SK-N-MC (cell line): Measurements from ENCODE around the gene KRT86.

Experiments used
- DNase-seq: peaks from one replicate; pipeline ENCODE4 v3.0.0-alpha.2; 2011; ENCODE audit warnings: low read depth, low spot score
- H3K27ac ChIP-seq: fragments of 200-600 bp; sonication (generic); 2 replicates; pipeline ENCODE4 v1.5.1; 2016; ENCODE audit warnings: mixed run types
- H3K36me3 ChIP-seq: fragments of 200-600 bp; sonication (generic); 2 replicates; pipeline ENCODE4 v1.6.1; 2017; ENCODE audit warnings: antibody characterized with exemption, low read length, mixed read lengths; ENCODE audit not compliant: insufficient read depth
- H3K4me3 ChIP-seq: fragments of 200-600 bp; sonication (generic); 2 replicates; pipeline ENCODE4 v1.5.1; 2016
- H3K9ac ChIP-seq: fragments of 200-600 bp; sonication (generic); 2 replicates; pipeline ENCODE4 v1.8.0; 2017; ENCODE audit warnings: mixed run types, mixed read lengths; ENCODE audit not compliant: insufficient read length
- H3K9me3 ChIP-seq: fragments of 200-600 bp; sonication (generic); 2 replicates; pipeline ENCODE4 v1.6.1; 2017; ENCODE audit warnings: low read depth, mild to moderate bottlenecking, antibody characterized with exemption, low read length, moderate library complexity, mixed read lengths
- EZH2 ChIP-seq: fragments of 200-600 bp; sonication (generic); IDR thresholded peaks from one replicate; pipeline ENCODE4 v1.6.1; 2017; ENCODE audit warnings: antibody characterized with exemption
- FOXP2 ChIP-seq: optimal IDR thresholded peaks from 2 replicates; pipeline ENCODE3; 2011; ENCODE audit warnings: mild to moderate bottlenecking, moderate library complexity; ENCODE audit not compliant: insufficient read depth; ENCODE audit errors: extremely low read length, control extremely low read depth
- POLR2AphosphoS5 ChIP-seq: IDR thresholded peaks from 2 replicates; pipeline ENCODE4 v1.6.1; 2012; ENCODE audit warnings: mild to moderate bottlenecking, low read depth, low read length, borderline replicate concordance

KRT86 gene

DNA sequence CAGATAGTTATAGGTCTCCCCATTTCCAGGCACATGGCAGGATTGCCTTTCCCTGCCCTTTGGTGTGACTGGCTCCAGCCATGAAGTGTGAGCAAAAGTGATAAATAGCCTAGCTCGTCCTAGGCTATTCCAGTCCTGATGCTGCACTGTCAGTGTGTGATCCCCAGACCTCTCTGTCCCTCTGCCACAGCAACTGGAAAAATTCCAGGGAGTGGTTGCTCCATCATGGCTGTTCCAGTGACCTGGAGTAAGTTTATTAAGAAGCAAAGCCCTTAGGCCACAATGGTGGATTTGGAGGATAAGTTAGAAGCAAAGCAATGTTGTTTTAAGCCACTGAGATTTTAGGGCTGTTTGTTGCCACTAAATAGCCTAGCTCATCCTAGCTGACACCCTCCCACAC is 56.6 kb downstream of the KRT86 start:
- TF ChIP-seq EZH2: no peak
- TF ChIP-seq FOXP2: no peak
- TF ChIP-seq POLR2AphosphoS5: no peak
- Histone ChIP-seq H3K4me3 (no peak overlapping the region), H3K36me3 (no peaks in the 10 kb centered on the region), H3K9me3 (no peaks in the 10 kb centered on the region), H3K9ac (no peak overlapping the region), H3K27ac (no peak overlapping the region)
- DNase-seq: no peak

DNA sequence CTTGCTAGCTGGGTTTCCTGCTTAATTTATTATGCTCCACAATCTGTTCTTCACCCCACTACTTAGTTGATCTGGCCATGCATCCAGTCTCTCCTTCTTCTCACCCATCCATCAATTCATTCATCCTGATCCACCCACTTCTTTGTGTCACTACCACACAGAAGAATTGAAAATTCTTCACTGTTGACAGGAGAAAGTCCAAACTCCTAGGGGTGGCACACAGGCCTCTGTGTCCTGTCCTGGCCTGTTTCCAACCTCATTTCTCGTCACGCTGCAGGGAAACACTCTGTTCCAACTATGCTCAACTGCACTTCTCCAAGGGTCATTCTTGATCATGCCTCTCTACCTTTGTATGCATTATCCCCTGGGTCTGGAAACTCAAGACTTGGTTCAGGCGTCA is 57.4 kb downstream of the KRT86 start:
- DNase-seq: no peak
- Histone ChIP-seq H3K9ac (no peak overlapping the region), H3K36me3 (no peaks in the 10 kb centered on the region), H3K27ac (no peak overlapping the region), H3K9me3 (no peaks in the 10 kb centered on the region), H3K4me3 (no peak overlapping the region)
- TF ChIP-seq POLR2AphosphoS5: no peak
- no peak for TF ChIP-seq EZH2
- no peak for TF ChIP-seq FOXP2

DNA sequence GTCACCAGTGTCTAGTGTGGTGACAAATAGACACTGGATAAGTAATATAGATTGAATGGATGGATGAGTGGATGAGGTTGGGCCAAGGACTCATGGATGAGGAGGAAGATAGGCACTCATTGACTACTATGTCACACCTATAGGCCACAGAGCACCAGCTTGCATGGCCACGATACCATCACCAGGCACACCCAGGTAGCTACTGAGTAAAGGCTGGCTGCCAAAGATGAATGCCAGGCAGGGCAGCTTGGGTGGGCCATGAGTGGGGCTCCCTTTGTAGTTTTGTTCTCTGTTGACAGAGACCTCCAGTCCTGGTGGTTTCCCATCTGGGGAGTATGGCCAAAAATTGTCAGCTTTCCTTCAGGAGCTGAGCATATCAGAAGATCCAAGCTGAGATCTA is 57.9 kb downstream of the KRT86 start:
- DNase-seq: no peak
- no peaks in the 10 kb centered on the region for H3K36me3 ChIP-seq
- no peak overlapping the region for H3K4me3 ChIP-seq
- H3K27ac ChIP-seq: no peak overlapping the region
- TF ChIP-seq EZH2 (no peak), FOXP2 (no peak), POLR2AphosphoS5 (no peak)
- H3K9ac ChIP-seq: no peak overlapping the region
- no peaks in the 10 kb centered on the region for H3K9me3 ChIP-seq

DNA sequence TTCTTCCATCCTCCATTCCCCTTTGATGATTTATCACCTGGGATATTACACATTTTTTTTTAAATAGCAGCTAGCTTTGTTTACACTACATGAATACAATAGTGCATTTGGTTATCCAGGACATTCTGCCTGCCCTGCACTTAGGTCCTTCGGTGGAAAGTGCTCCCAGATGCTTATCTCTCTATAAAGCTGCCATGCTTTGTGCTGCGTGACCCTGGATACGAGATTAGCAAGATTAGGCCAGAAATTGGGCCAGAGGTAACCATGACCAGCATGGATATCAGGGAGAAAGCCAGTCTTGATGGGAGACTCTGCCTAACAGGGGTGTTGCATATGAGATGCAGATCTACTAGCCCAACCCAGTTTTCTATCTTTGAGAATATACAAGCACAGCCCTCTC is 58.9 kb downstream of the KRT86 start:
- Histone ChIP-seq H3K9ac (no peak overlapping the region), H3K27ac (no peak overlapping the region), H3K4me3 (no peak overlapping the region), H3K36me3 (no peaks in the 10 kb centered on the region), H3K9me3 (no peaks in the 10 kb centered on the region)
- DNase-seq: no peak
- no peak for TF ChIP-seq EZH2
- no peak for TF ChIP-seq FOXP2
- TF ChIP-seq POLR2AphosphoS5: no peak

DNA sequence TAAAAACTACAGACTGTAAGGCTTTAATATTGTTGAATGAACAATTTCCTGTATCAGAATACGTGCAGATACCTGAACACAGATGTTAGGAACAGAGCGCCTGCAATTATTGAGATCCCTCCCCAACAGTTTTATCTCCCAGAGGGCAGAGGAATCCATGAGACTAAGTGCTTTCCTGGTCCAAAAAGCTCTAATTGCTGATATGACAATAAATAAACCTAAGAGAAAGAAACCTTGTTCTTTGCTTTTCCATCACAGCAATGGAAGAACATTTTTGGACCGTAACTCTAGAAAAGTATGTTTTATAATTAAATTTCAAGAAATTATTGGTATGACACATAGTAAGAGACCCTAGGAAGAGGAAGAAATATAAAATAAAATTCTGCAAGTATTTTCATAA is 59.7 kb downstream of the KRT86 start:
- TF ChIP-seq POLR2AphosphoS5: no peak
- TF ChIP-seq EZH2: no peak
- TF ChIP-seq FOXP2: no peak
- no peak for DNase-seq
- Histone ChIP-seq H3K9ac (no peak overlapping the region), H3K4me3 (no peak overlapping the region), H3K27ac (no peak overlapping the region), H3K36me3 (no peaks in the 10 kb centered on the region), H3K9me3 (no peaks in the 10 kb centered on the region)

DNA sequence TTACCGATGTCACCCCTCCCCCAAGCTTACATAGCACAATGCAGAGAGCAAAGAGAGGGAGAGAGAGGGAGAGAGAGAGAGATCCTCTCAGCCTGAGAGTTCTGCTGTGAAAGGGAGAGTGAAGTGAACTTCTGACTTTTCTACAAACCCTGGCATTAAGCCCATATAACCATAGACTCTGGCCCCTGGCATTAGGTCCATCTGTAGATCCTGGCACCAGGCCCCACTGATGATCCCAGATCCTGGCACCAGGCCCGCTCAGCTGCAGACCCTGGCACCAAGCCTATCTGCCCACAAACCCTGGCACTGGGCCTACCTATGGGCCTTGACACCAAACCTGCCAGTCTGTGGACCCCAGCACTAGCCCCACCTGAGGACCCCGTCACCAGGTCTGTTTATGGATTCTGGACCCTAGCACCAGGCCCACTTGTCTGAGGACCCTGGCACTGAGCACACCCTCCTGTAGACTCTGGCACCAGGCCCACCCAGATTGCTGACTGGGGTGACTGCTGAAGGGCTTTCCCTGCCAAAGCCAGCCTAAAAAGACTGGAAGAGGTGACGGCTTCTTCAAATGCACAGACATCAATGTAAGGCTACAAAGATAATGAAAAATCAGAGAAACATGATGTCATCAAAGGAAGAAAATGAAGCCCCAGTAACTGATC is 61.3 kb downstream of the KRT86 start:
- no peaks in the 10 kb centered on the region for H3K9me3 ChIP-seq
- no peak overlapping the region for H3K27ac ChIP-seq
- DNase-seq: no peak
- no peak overlapping the region for H3K4me3 ChIP-seq
- TF ChIP-seq FOXP2 (no peak), EZH2 (no peak), POLR2AphosphoS5 (no peak)
- H3K36me3 ChIP-seq: no peaks in the 10 kb centered on the region
- no peak overlapping the region for H3K9ac ChIP-seq

DNA sequence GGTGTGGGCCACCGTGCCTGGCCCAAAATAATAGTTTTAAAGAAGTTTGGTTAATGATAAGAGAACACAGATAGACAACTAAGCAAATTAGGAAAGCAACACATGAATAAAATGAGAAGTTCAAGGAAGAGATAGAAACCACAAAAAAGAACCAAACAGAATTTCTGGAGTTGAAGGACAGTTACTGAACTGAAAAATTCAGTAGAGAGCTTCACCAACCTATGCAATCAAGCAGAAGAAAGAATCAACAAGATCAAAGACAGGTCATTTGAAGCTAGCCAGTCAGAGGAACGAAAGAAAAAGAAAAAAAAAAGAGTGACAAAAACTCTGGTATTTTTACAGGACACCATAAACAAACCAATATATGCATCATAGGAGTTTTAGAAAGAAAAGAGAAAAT is 62.2 kb downstream of the KRT86 start:
- Histone ChIP-seq H3K27ac (no peak overlapping the region), H3K9ac (no peak overlapping the region), H3K4me3 (no peak overlapping the region), H3K9me3 (no peaks in the 10 kb centered on the region), H3K36me3 (no peaks in the 10 kb centered on the region)
- no peak for DNase-seq
- TF ChIP-seq EZH2 (no peak), POLR2AphosphoS5 (no peak), FOXP2 (no peak)

DNA sequence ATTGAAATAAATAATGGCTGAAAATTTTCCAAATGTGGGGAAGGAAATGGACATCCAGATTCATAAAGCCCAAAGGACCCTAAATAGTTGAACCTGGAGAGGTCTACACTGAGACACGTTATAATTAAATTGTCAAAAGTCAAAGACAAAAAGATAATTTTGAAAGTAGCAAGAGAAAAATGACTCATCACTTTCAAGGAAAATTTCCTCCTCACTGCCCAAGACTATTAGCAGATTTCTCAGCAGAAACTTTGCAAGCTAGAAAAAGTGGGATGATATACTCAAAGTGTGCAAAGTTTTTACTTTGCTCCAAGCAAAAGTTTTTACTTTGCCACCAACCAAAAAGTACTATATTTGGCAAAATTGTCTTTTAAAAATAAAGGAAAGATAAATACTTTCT is 62.6 kb downstream of the KRT86 start:
- Histone ChIP-seq H3K9me3 (no peaks in the 10 kb centered on the region), H3K9ac (no peak overlapping the region), H3K27ac (no peak overlapping the region), H3K36me3 (no peaks in the 10 kb centered on the region), H3K4me3 (no peak overlapping the region)
- TF ChIP-seq POLR2AphosphoS5 (no peak), FOXP2 (no peak), EZH2 (no peak)
- no peak for DNase-seq

DNA sequence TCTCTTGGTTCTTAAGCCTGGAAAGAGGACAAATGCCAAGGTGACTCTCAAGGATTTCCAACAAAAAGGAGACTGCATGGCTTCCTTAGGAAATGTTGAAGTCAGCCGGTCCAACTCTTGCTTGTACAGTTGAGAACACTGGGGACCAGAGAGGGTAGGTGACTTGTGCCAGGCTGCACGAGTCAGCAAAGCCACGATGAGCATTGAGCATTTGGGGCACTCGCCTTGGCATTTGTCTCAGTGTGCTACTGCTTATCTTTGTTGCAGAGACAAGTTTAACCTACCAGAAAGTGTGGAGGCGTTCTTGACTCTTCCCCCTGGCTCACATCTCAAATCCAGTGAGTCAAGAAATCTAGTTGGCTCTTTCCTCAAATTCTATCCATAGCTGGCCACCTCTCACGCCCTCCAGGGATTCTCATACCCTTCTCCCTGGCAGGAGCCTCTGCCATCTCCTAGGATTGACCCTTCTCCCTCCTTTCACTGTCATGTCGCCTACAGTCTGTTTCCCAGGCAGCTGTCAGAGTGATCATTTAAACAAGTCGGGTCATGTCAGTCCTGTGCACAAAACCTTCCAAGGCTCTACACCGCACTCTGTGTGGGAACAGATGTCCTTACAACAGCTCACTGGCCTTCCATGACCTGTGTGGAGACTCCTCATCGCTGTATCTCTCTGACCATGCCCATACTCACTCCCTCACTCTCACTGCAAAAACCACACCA is 64.0 kb downstream of the KRT86 start:
- DNase-seq: no peak
- TF ChIP-seq EZH2: no peak
- TF ChIP-seq POLR2AphosphoS5: no peak
- TF ChIP-seq FOXP2: no peak
- Histone ChIP-seq H3K4me3 (no peak overlapping the region), H3K9ac (no peak overlapping the region), H3K9me3 (no peaks in the 10 kb centered on the region), H3K27ac (no peak overlapping the region), H3K36me3 (no peaks in the 10 kb centered on the region)
